Thoracic aorta (tissue), 2 donors: ENCODE measurements around the gene CLSTN2. TPM values are rescaled to one million over a fixed set of nuclear protein-coding genes. Genes with fewer than 3 reads are reported as not detected.

Source experiments
- ATAC-seq: fragments of 150-250 bp; one replicate; pipeline ENCODE4 v1.8.0; 2017; ENCODE audit warnings: low read depth; ENCODE audit not compliant: insufficient number of reproducible peaks, low FRiP score
- DNase-seq: peaks from one replicate; pipeline ENCODE4 v3.0.0-alpha.2; 2020; ENCODE audit warnings: low spot score
- H3K27ac ChIP-seq, 2 donors: fragments of 200-600 bp; sonication (generic); 1 replicate in 1 of 2; 2 replicates in 1 of 2; pipeline ENCODE4 v1.5.1; 2016; ENCODE audit warnings: mild to moderate bottlenecking in 2 of 2, moderate library complexity in 2 of 2
- H3K27me3 ChIP-seq: fragments of 200-600 bp; sonication (generic); replicated peaks from 2 replicates; pipeline ENCODE4 v1.6.0; 2016; ENCODE audit warnings: mild to moderate bottlenecking; ENCODE audit not compliant: insufficient read depth
- H3K36me3 ChIP-seq: fragments of 200-600 bp; sonication (generic); one replicate; pipeline ENCODE4 v1.5.1; 2016
- H3K4me1 ChIP-seq, 2 donors: fragments of 200-600 bp; sonication (generic); 1 replicate in 1 of 2; 2 replicates in 1 of 2; pipeline versions ENCODE4 v1.5.1 to v1.6.0; 2016; ENCODE audit warnings: low read depth in 2 of 2, mild to moderate bottlenecking in 1 of 2; ENCODE audit not compliant: control insufficient read depth in 1 of 2
- H3K4me3 ChIP-seq: fragments of 200-600 bp; sonication (generic); 2 replicates; pipeline ENCODE4 v1.5.1; 2016; ENCODE audit warnings: mild to moderate bottlenecking
- H3K9me3 ChIP-seq: fragments of 200-600 bp; sonication (generic); 2 replicates; pipeline ENCODE4 v1.5.1; 2016
- CTCF ChIP-seq: fragments of 200-600 bp; sonication (generic); IDR thresholded peaks from one replicate; pipeline ENCODE4 v1.5.1; 2019; ENCODE audit warnings: antibody characterized with exemption
- total RNA-seq, 2 donors: library from RNA; depleted of rRNA; stranded (reverse); fragments of >200 nt; gene quantifications; one replicate each; pipeline versions ENCODE4 v1.1.0 to v1.2.3, GENCODE V29; 2016

The CLSTN2 gene
- total RNA-seq, 2 donors from 2014 or later = 7.6 to 15.7 TPM

- Histone ChIP-seq H3K27ac (no peak overlapping the region), H3K4me3 (no peak overlapping the region), H3K4me1 (no peaks in the 10 kb centered on the region), H3K27me3 (no peaks in the 10 kb centered on the region), H3K36me3 (no peaks in the 10 kb centered on the region), H3K9me3 (no peaks in the 10 kb centered on the region)
- no peak for TF ChIP-seq CTCF
- DNase-seq (no peak), ATAC-seq (no peak)
Measured at GRCh38 chr3:140011611-140012277, 76.8 kb downstream of the CLSTN2 start.

GRCh38 chr3:140013220-140013619 lies 78.2 kb downstream of the CLSTN2 start:
- Histone ChIP-seq H3K4me1 (no peaks in the 10 kb centered on the region), H3K27me3 (no peaks in the 10 kb centered on the region), H3K9me3 (no peaks in the 10 kb centered on the region), H3K27ac (no peak overlapping the region), H3K36me3 (no peaks in the 10 kb centered on the region), H3K4me3 (no peak overlapping the region)
- TF ChIP-seq CTCF = no peak
- no peak for ATAC-seq
- no peak for DNase-seq

- H3K27ac ChIP-seq = no peak overlapping the region
- DNase-seq (no peak), ATAC-seq (no peak)
- H3K9me3 ChIP-seq = no peaks in the 10 kb centered on the region
- H3K4me1 ChIP-seq = peaks cover 0 to 14% of the 10 kb centered on the region in 2 donors
- no peaks in the 10 kb centered on the region for H3K27me3 ChIP-seq
- H3K4me3 ChIP-seq = no peak overlapping the region
- TF ChIP-seq CTCF = no peak
- H3K36me3 ChIP-seq = no peaks in the 10 kb centered on the region
Measured at GRCh38 chr3:140014831-140015495, 80.0 kb downstream of the CLSTN2 start.

- no peaks in the 10 kb centered on the region for H3K9me3 ChIP-seq
- DNase-seq (no peak), ATAC-seq (no peak)
- TF ChIP-seq CTCF = no peak
- H3K36me3 ChIP-seq = no peaks in the 10 kb centered on the region
- no peaks in the 10 kb centered on the region for H3K27me3 ChIP-seq
- peaks cover 0 to 16% of the 10 kb centered on the region in 2 donors for H3K4me1 ChIP-seq
- no peak overlapping the region for H3K27ac ChIP-seq
- no peak overlapping the region for H3K4me3 ChIP-seq
Measured at GRCh38 chr3:140015741-140016140, 80.8 kb downstream of the CLSTN2 start.

- Histone ChIP-seq H3K27me3 (no peaks in the 10 kb centered on the region), H3K9me3 (no peaks in the 10 kb centered on the region), H3K4me1 (peaks cover 9 to 35% of the 10 kb centered on the region in 2 donors), H3K27ac (no peak overlapping the region), H3K4me3 (no peak overlapping the region), H3K36me3 (no peaks in the 10 kb centered on the region)
- no peak for DNase-seq
- no peak for TF ChIP-seq CTCF
- ATAC-seq = no peak
Measured at GRCh38 chr3:140018556-140018955, 83.6 kb downstream of the CLSTN2 start.
